ENCODE measurements around the gene VRK3.

Gene VRK3

GRCh38 chr19:50024719-50025021 lies 502 bp downstream of the VRK3 start:
- H3K36me3 ChIP-seq (ENCODE audit: insufficient read depth, low read length): no peaks in the 10 kb centered on the region
- H3K4me2 ChIP-seq (ENCODE audit: low read depth, low read length, poor library complexity, severe bottlenecking): peak overlapping the region; percentile 94
- H3K4me3 ChIP-seq (ENCODE audit: low read length, poor library complexity, severe bottlenecking): peak overlapping the region; percentile 89
- no peaks in the 10 kb centered on the region for H3K27me3 ChIP-seq (ENCODE audit: insufficient read depth, low read length, poor library complexity, severe bottlenecking)
- peak overlapping the region; percentile 92 for H2AFZ ChIP-seq (ENCODE audit: low read length)
- no peaks in the 10 kb centered on the region for H3K9me3 ChIP-seq (ENCODE audit: insufficient read depth, low read depth, low read length)
- H3F3A ChIP-seq (ENCODE audit: low read depth): no peaks in the 10 kb centered on the region
- H3K9me2 ChIP-seq (replicated peaks; ENCODE audit: low read depth, low read length): no peaks in the 10 kb centered on the region
- peaks cover 64% of the 10 kb centered on the region for H3K79me2 ChIP-seq (ENCODE audit: insufficient read depth, low read length)
- H3K9ac ChIP-seq (ENCODE audit: low read depth, low read length, poor library complexity, severe bottlenecking): peak overlapping the region; percentile 86
- no peak for TF ChIP-seq CTCF (conservative IDR thresholded peaks at IDR 0.05; ENCODE audit: low read length)
- TF ChIP-seq EZH2phosphoT487 (IDR thresholded peaks at IDR 0.05; ENCODE audit: borderline replicate concordance): no peak
- H4K20me1 ChIP-seq (ENCODE audit: insufficient read depth, low read length, poor library complexity, severe bottlenecking): peaks cover 29% of the 10 kb centered on the region
- H3K4me1 ChIP-seq (ENCODE audit: insufficient read depth, low read length, poor library complexity, severe bottlenecking): peaks cover 26% of the 10 kb centered on the region

GRCh38 chr19:50022823-50023222 lies 2.3 kb downstream of the VRK3 start:
- no peaks in the 10 kb centered on the region for H3K9me2 ChIP-seq (replicated peaks; ENCODE audit: low read depth, low read length)
- H3K9me3 ChIP-seq (ENCODE audit: insufficient read depth, low read depth, low read length): no peaks in the 10 kb centered on the region
- H3K9ac ChIP-seq (ENCODE audit: low read depth, low read length, poor library complexity, severe bottlenecking): no peak overlapping the region
- H3F3A ChIP-seq (ENCODE audit: low read depth): no peaks in the 10 kb centered on the region
- TF ChIP-seq CTCF (conservative IDR thresholded peaks at IDR 0.05; ENCODE audit: low read length) (no peak), EZH2phosphoT487 (IDR thresholded peaks at IDR 0.05; ENCODE audit: borderline replicate concordance) (no peak)
- H3K4me1 ChIP-seq (ENCODE audit: insufficient read depth, low read length, poor library complexity, severe bottlenecking): peaks cover 26% of the 10 kb centered on the region
- peaks cover 24% of the 10 kb centered on the region for H4K20me1 ChIP-seq (ENCODE audit: insufficient read depth, low read length, poor library complexity, severe bottlenecking)
- no peaks in the 10 kb centered on the region for H3K36me3 ChIP-seq (ENCODE audit: insufficient read depth, low read length)
- no peak overlapping the region for H3K4me2 ChIP-seq (ENCODE audit: low read depth, low read length, poor library complexity, severe bottlenecking)
- no peaks in the 10 kb centered on the region for H3K27me3 ChIP-seq (ENCODE audit: insufficient read depth, low read length, poor library complexity, severe bottlenecking)
- no peak overlapping the region for H2AFZ ChIP-seq (ENCODE audit: low read length)
- no peak overlapping the region for H3K4me3 ChIP-seq (ENCODE audit: low read length, poor library complexity, severe bottlenecking)
- peaks cover 47% of the 10 kb centered on the region for H3K79me2 ChIP-seq (ENCODE audit: insufficient read depth, low read length)

- H3K9me3 ChIP-seq (ENCODE audit: insufficient read depth, low read depth, low read length): no peaks in the 10 kb centered on the region
- H3K4me2 ChIP-seq (ENCODE audit: low read depth, low read length, poor library complexity, severe bottlenecking): no peak overlapping the region
- peaks cover 15% of the 10 kb centered on the region for H4K20me1 ChIP-seq (ENCODE audit: insufficient read depth, low read length, poor library complexity, severe bottlenecking)
- peaks cover 27% of the 10 kb centered on the region for H3K79me2 ChIP-seq (ENCODE audit: insufficient read depth, low read length)
- H3K9ac ChIP-seq (ENCODE audit: low read depth, low read length, poor library complexity, severe bottlenecking): no peak overlapping the region
- H2AFZ ChIP-seq (ENCODE audit: low read length): no peak overlapping the region
- no peak overlapping the region for H3K4me3 ChIP-seq (ENCODE audit: low read length, poor library complexity, severe bottlenecking)
- peaks cover 15% of the 10 kb centered on the region for H3K4me1 ChIP-seq (ENCODE audit: insufficient read depth, low read length, poor library complexity, severe bottlenecking)
- H3K27me3 ChIP-seq (ENCODE audit: insufficient read depth, low read length, poor library complexity, severe bottlenecking): no peaks in the 10 kb centered on the region
- H3K9me2 ChIP-seq (replicated peaks; ENCODE audit: low read depth, low read length): no peaks in the 10 kb centered on the region
- TF ChIP-seq EZH2phosphoT487 (IDR thresholded peaks at IDR 0.05; ENCODE audit: borderline replicate concordance): no peak
- H3F3A ChIP-seq (ENCODE audit: low read depth): no peaks in the 10 kb centered on the region
- H3K36me3 ChIP-seq (ENCODE audit: insufficient read depth, low read length): peaks cover 12% of the 10 kb centered on the region; the same call in 1 of the 2 replicates
These were observed 4.7 kb downstream of the VRK3 start for GRCh38 chr19:50020481-50020880.

GRCh38 chr19:50016225-50016807 lies 8.9 kb downstream of the VRK3 start:
- Histone ChIP-seq H3K36me3 (ENCODE audit: insufficient read depth, low read length) (peaks cover 21% of the 10 kb centered on the region; the same call in 1 of the 2 replicates), H3K4me2 (ENCODE audit: low read depth, low read length, poor library complexity, severe bottlenecking) (no peak overlapping the region), H3K79me2 (ENCODE audit: insufficient read depth, low read length) (peaks cover 4% of the 10 kb centered on the region; the same call in 1 of the 2 replicates), H3K9ac (ENCODE audit: low read depth, low read length, poor library complexity, severe bottlenecking) (no peak overlapping the region), H3K9me2 (replicated peaks; ENCODE audit: low read depth, low read length) (no peaks in the 10 kb centered on the region), H3K9me3 (ENCODE audit: insufficient read depth, low read depth, low read length) (no peaks in the 10 kb centered on the region), H4K20me1 (ENCODE audit: insufficient read depth, low read length, poor library complexity, severe bottlenecking) (no peaks in the 10 kb centered on the region), H2AFZ (ENCODE audit: low read length) (no peak overlapping the region), H3K4me3 (ENCODE audit: low read length, poor library complexity, severe bottlenecking) (no peak overlapping the region), H3K4me1 (ENCODE audit: insufficient read depth, low read length, poor library complexity, severe bottlenecking) (no peaks in the 10 kb centered on the region), H3K27me3 (ENCODE audit: insufficient read depth, low read length, poor library complexity, severe bottlenecking) (no peaks in the 10 kb centered on the region), H3F3A (ENCODE audit: low read depth) (no peaks in the 10 kb centered on the region)
- no peak for TF ChIP-seq CTCF (conservative IDR thresholded peaks at IDR 0.05; ENCODE audit: low read length)
- TF ChIP-seq EZH2phosphoT487 (IDR thresholded peaks at IDR 0.05; ENCODE audit: borderline replicate concordance): no peak
